Body of pancreas (tissue), 4 donors: ENCODE measurements around the gene CFAP20.

Experiments
- CTCF ChIP-seq, 7 experiments: fragments of 450-650 bp in 4 of 7; fragments of 200-600 bp in 3 of 7; sonication (generic) in 3 of 7; IDR thresholded peaks; one replicate each; pipeline ENCODE4 v1.5.1; 2016 to 2019; ENCODE audit warnings: antibody characterized with exemption in 7 of 7
- POLR2A ChIP-seq, 3 donors: fragments of 450-650 bp; IDR thresholded peaks; one replicate each; pipeline ENCODE4 v1.6.1; 2016; ENCODE audit warnings: antibody characterized with exemption in 3 of 3, mild to moderate bottlenecking in 2 of 3

- TF ChIP-seq CTCF (IDR thresholded peaks at IDR 0.05) = no peak
- TF ChIP-seq POLR2A (IDR thresholded peaks at IDR 0.05) = no peak
These were observed 34.2 kb downstream of the CFAP20 start for GRCh38 chr16:58094791-58095574.
